K562 (cell line): ENCODE measurements around the gene ATXN1. TPM values are rescaled to one million over a fixed set of nuclear protein-coding genes. Genes with fewer than 3 reads are reported as not detected.
A peak's percentile ranks its signal among the peaks of the same experiment; 100 is the strongest.

Source experiments
- CUX1 ChIP-seq: fragments of 200-800 bp; sonication (Bioruptor generic); IDR thresholded peaks from 2 replicates; pipeline ENCODE4 v1.6.1; 2016; ENCODE audit warnings: missing genetic modification characterization, missing compliant biosample characterization
- HDAC2 ChIP-seq: fragments of 450-650 bp; IDR thresholded peaks from 2 replicates; pipeline ENCODE4 v1.6.1; 2016; ENCODE audit warnings: mild to moderate bottlenecking
- IRF9 ChIP-seq: fragments of 450-650 bp; IDR thresholded peaks from 2 replicates; pipeline ENCODE4 v1.6.1; 2016; ENCODE audit warnings: missing biosample characterization, missing genetic modification characterization
- MCM7 ChIP-seq, 2 experiments: fragments of 450-650 bp; IDR thresholded peaks; 2 replicates each; pipeline ENCODE4 v1.6.1; 2016 to 2018
- SAP30 ChIP-seq: fragments of 200-600 bp; sonication (generic); IDR thresholded peaks from 2 replicates; pipeline ENCODE4 v1.6.1; 2012; ENCODE audit warnings: borderline replicate concordance, low read depth, mild to moderate bottlenecking, moderate library complexity, low read length, control low read depth, inconsistent platforms; ENCODE audit not compliant: insufficient read depth, poor library complexity, severe bottlenecking
- THRAP3 ChIP-seq: fragments of 450-650 bp; IDR thresholded peaks from 2 replicates; pipeline ENCODE4 v1.6.1; 2016; ENCODE audit warnings: mild to moderate bottlenecking, inconsistent platforms, borderline replicate concordance
- TRIM25 ChIP-seq: fragments of 450-650 bp; IDR thresholded peaks from 2 replicates; pipeline ENCODE4 v1.7.0; 2016; ENCODE audit warnings: borderline replicate concordance
- ZKSCAN8 ChIP-seq: fragments of 200-800 bp; sonication (Bioruptor generic); IDR thresholded peaks from 2 replicates; pipeline ENCODE4 v1.6.1; 2016; ENCODE audit warnings: missing genetic modification characterization, missing compliant biosample characterization
- ZNF24 ChIP-seq: fragments of 450-650 bp; IDR thresholded peaks from 2 replicates; pipeline ENCODE4 v1.6.1; 2016
- ZNF3 ChIP-seq: fragments of 250-450 bp; sonication (Bioruptor Pico); IDR thresholded peaks from 2 replicates; pipeline ENCODE4 v1.5.0; 2021; ENCODE audit warnings: mild to moderate bottlenecking, moderate library complexity
- ZNF354B ChIP-seq: fragments of 250-450 bp; sonication (Bioruptor Pico); IDR thresholded peaks from 2 replicates; pipeline ENCODE4 v1.4.0; 2020
- ZNF518B ChIP-seq: fragments of 250-450 bp; sonication (Bioruptor Pico); IDR thresholded peaks from 2 replicates; pipeline ENCODE4 v1.5.0; 2021; ENCODE audit warnings: mild to moderate bottlenecking, moderate library complexity
- ZNF57 ChIP-seq: fragments of 450-650 bp; formaldehyde crosslinking; IDR thresholded peaks from 2 replicates; pipeline ENCODE4 v1.4.0; 2020; ENCODE audit warnings: mild to moderate bottlenecking, moderate library complexity
- ZNF639 ChIP-seq, 2 experiments: fragments of 200-800 bp in 1 of 2; sonication (Bioruptor generic) in 1 of 2; sonication (generic) in 1 of 2; formaldehyde crosslinking in 1 of 2; IDR thresholded peaks in 1 of 2; conservative IDR thresholded peaks in 1 of 2; 2 replicates each; pipeline versions ENCODE4 v1.5.0 to v1.6.1; 2016 to 2020; ENCODE audit warnings: missing compliant biosample characterization in 1 of 2, missing genetic modification characterization in 1 of 2, missing genetic modification reagents in 1 of 2
- polyA plus RNA-seq, 8 experiments: library from polyadenylated mRNA; depleted of rRNA in 4 of 8; stranded (reverse) in 5 of 8; unstranded in 3 of 8; fragments of >200 nt; fragmentation: Nextera tagmentation in 2 of 8; fragmentation: Illumina TruSeq in 1 of 8; extraction: Ambion mirVana in 2 of 8; extraction: Trizol in 1 of 8; gene quantifications; 2 replicates each; pipeline versions ENCODE4 v1.2.1 to v1.2.3, GENCODE V29; 2011 to 2014; ENCODE audit warnings: inconsistent platforms in 1 of 8, missing spikeins in 1 of 8
- total RNA-seq, 7 experiments: library from RNA; depleted of rRNA in 6 of 7; stranded (reverse); fragments of >200 nt in 6 of 7; fragmentation: Illumina TruSeq in 2 of 7; extraction: Trizol in 2 of 7; gene quantifications; 2 replicates each; pipeline versions ENCODE4 v1.2.1 to v1.2.3, GENCODE V29; 2011 to 2021; ENCODE audit warnings: low replicate concordance in 1 of 7

The ATXN1 gene
- total and polyA plus RNA-seq, 9 of the 15 experiments (the other 6 are each of a cell fraction or from before 2014, with no cell fraction given): under 0.01 to 1.2 (median 0.58) TPM

GRCh38 chr6:16270178-16270794 is 491.0 kb downstream of the ATXN1 start (continued):
- peak; percentile 90 for TF ChIP-seq ZKSCAN8 (CRISPR knock-in tag)
- TF ChIP-seq ZNF639 (CRISPR knock-in tag; conservative IDR thresholded peaks at IDR 0.05 in 1 of 2, IDR thresholded peaks at IDR 0.05 in 1 of 2): no peak
- 0 out of 4 replicates have a peak, but pooled peaks of 1 of the 2 experiments have one; percentile 44 for TF ChIP-seq MCM7 (IDR thresholded peaks at IDR 0.05)
- peak; percentile 68 for TF ChIP-seq ZNF24
- peak; percentile 48; the same call in 1 of the 2 replicates for TF ChIP-seq IRF9 (tag)
- TF ChIP-seq THRAP3: no peak
- no peak for TF ChIP-seq ZNF57 (CRISPR knock-in tag)
- peak; percentile 95 for TF ChIP-seq HDAC2
- peak; percentile 70; the same call in 1 of the 2 replicates for TF ChIP-seq CUX1
- TF ChIP-seq SAP30: no peak
- TF ChIP-seq ZNF518B (CRISPR knock-in tag): no peak
- no peak for TF ChIP-seq ZNF3 (CRISPR knock-in tag)
- no peak for TF ChIP-seq ZNF354B (CRISPR knock-in tag)
- TF ChIP-seq TRIM25: no peak
